ENCODE measurements around the gene POLN.
"Not testable (repeated sequence)": the region's sequence is repeated elsewhere in the genome, so short reads cannot be mapped to it uniquely, and the experiment has no call there.

The POLN gene

GRCh38 chr4:2040391-2041238, 201.3 kb downstream of the POLN start:
- no peak for DNase-seq (ENCODE audit: low read depth)

DNA sequence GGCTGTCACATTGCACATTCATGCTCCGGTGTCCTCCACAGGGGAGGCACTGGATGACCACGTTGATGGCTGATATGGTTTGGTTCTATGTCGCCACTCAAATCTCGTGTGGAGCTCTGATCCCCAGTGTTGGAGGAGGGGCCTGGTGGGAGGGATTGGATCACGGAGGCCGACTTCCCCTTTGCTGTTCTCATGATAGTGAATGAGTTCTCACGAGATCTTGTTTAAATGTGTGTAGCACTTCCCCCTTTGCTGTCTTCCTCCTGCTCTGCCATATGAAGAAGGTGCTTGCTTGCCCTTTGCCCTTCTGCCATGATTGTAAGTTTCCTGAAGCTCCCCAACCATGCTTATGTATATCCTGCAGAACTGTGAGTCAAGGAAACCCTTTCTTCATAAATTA, 205.1 kb downstream of the POLN start:
- no peak for DNase-seq (ENCODE audit: low read depth)

- DNase-seq (ENCODE audit: low read depth) = no peak
Observed at GRCh38 chr4:2036327-2036726, 205.6 kb downstream of the POLN start.

DNA sequence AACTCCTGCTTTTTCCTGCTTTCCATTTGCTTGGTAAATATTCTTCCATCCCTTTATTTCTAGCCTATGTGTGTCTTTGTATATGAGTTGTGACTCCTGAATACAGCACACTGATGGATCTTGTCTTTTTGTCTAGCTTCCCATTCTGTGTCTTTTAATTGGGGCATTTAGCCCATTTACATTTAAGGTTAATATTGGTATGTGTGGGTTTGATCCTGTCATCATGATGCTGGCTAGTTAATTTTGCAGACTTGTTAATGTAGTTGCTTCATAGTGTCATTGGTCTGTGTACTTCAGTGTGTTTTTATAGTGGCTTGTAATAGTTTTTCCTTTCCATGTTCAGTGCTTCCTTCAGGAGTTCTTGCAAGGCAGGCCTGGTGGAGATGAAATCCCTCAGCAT, 210.8 kb downstream of the POLN start:
- DNase-seq (ENCODE audit: low read depth) = not testable (repeated sequence)

DNA sequence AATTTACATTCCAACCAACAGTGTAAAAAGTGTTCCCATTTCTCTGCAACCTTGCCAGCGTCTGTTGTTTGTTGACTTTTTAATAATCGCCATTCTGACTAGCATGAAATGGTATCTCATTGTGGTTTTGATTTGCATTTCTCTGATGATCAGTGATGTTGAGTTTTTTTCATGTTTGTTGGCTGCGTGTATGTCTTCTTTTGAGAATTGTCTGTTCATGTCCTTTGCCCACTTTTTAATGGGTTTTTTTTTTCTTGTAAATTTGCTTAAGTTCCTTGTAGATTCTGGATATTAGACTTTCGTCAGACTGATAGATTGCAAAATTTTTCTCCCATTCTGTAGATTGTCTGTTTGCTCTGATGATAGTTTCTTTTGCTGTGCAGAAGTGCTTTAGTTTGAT, 214.8 kb downstream of the POLN start:
- DNase-seq (ENCODE audit: low read depth) = not testable (repeated sequence)

DNA sequence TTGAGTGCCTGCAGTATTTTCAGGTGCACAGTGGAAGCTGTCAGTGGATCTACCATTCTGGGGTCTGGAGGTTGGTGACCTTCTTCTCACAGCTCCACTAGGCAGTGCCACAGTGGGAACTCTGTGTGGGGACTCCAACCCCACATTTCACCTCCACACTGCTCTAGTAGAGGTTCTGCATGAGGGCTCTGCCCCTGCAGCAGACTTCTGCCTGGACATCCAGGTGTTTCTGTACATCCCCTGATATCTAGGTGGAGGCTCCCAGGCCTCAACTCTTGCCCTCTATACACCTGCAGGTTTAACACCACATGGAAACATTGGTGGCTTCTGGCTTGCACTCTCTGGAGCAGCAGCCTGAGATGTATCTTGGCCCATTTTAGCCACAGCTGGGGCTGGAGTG, 216.1 kb downstream of the POLN start:
- no peak for DNase-seq (ENCODE audit: low read depth)

DNA sequence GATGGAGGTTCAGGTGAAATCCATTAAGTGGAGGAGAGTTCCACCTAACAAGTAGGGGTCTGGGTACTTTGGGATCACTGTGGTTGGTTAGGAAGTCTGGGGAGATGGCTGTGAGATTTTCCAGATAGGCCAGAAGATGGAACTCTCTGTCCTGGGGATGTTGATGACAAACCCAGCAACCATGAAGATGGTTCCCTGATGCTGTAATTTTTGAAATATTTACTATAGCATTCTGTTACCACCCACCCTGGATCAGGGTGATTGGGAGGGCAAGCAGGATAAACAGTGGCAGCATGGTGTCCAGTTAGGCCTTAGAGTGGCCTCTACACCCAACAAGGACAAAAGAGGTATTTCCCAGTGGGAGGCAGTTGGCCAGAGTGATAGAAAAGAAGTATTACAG, 217.2 kb downstream of the POLN start:
- no peak for DNase-seq (ENCODE audit: low read depth)
